H1 (cell line): Measurements from ENCODE around the gene CRB2. TPM values are rescaled to one million over a fixed set of nuclear protein-coding genes. Genes with fewer than 3 reads are reported as not detected.

Experiments used
- KDM4A ChIP-seq: IDR thresholded peaks from one replicate; pipeline ENCODE4 v1.7.1; 2012; ENCODE audit warnings: low read depth, mild to moderate bottlenecking, moderate library complexity, low read length, inconsistent platforms; ENCODE audit not compliant: severe bottlenecking
- polyA plus RNA-seq, 7 experiments: library from polyadenylated mRNA; depleted of rRNA in 3 of 7; stranded (reverse) in 5 of 7; unstranded in 2 of 7; fragments of >200 nt in 5 of 7; fragments of 200-250 nt in 2 of 7; gene quantifications; 1 replicate in 5 of 7; 2 replicates in 1 of 7; 4 replicates in 1 of 7; pipeline versions ENCODE4 v1.2.1 to v1.2.3, GENCODE V29; 2011 to 2013; ENCODE audit warnings: missing spikeins in 2 of 7, mixed read lengths in 2 of 7
- total RNA-seq: library from RNA; stranded (reverse); fragmentation: NEBNext Ultra II Directional; extraction: Animal tissue kit (Norgen Biotek cat#: 25700); gene quantifications from 2 replicates; pipeline ENCODE4 v1.2.1, GENCODE V29; 2021

The CRB2 gene
- total and polyA plus RNA-seq, 2 of the 8 experiments (the other 6 are each of a cell fraction or from before 2014, with no cell fraction given) = 4.0 to 8.4 TPM

DNA sequence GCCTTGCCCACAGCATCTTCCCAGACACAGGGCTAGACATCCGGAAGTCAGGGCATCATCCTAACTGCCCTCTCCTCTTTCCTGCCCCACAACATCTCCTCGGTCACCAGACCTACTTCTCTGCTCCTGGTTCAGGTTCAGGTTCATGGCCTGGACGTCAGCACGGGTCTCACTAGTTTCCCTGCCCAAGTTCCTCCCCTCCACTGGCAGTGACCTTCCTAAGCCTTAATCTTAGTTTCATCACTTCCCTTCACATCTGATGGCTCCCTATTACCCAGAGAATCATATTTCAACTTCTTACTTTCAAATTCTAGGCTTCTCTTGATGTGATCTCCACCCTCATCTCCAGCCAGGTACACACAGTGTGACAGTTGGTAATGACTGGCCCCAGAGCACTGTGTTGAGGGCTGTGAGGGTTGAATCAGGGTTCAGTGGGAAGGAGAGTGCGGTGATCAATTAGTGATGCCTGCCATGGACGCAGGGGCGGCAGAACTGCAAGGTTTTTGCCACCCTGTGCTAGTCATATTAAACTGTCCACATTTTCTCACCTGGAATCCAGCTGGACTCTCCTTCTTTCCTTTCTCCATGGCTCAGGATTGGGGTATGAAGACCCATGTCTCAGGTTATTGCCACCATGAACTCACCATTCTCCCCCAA lies 34.3 kb upstream of the CRB2 start (continued):
- TF ChIP-seq KDM4A = no peak
